Breast epithelium (tissue), 3 donors: ENCODE results near the gene PABPC1L.

Source experiments
- CTCF ChIP-seq, 3 donors: fragments of 450-650 bp; IDR thresholded peaks; one replicate each; pipeline ENCODE4 v1.5.1; 2016 to 2017; ENCODE audit warnings: antibody characterized with exemption in 3 of 3, mild to moderate bottlenecking in 3 of 3, moderate library complexity in 3 of 3
- POLR2AphosphoS5 ChIP-seq, 3 donors: sonication (generic); formaldehyde crosslinking; IDR thresholded peaks; one replicate each; pipeline ENCODE4 v1.6.1; 2017; ENCODE audit warnings: antibody characterized with exemption in 3 of 3

GRCh38 chr20:44970243-44970757 lies 60.4 kb downstream of the PABPC1L start:
- TF ChIP-seq CTCF (IDR thresholded peaks at IDR 0.05) = no peak
- no peak for TF ChIP-seq POLR2AphosphoS5 (IDR thresholded peaks at IDR 0.05)
